ENCODE data around the gene TRIM41.

DNA sequence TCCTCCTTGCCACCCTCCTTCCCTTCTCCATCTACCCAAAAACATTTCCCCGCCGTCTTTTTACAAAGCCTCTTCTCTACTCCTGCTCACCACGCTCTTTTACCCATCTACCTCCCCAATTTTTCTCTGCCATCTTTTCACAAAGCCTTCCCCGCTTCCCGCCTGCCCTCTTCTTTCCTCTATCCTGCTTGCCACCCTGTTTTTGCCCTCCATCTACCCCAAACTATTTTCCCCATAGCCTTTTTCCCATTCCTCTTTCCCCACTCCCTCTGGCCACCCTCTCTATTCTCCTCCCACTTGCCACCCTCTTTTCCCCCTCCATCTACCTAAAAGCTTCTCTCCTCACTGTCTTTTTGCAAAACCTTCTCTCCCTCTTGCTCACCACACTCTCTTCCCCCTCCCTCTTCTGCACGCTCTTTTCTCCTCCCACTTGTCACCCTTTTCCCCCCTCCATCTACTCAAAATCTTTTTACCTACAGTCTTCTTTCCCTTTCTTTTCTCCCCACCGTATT is 57.2 kb downstream of the TRIM41 start:
- TF ChIP-seq, protein P1, sequence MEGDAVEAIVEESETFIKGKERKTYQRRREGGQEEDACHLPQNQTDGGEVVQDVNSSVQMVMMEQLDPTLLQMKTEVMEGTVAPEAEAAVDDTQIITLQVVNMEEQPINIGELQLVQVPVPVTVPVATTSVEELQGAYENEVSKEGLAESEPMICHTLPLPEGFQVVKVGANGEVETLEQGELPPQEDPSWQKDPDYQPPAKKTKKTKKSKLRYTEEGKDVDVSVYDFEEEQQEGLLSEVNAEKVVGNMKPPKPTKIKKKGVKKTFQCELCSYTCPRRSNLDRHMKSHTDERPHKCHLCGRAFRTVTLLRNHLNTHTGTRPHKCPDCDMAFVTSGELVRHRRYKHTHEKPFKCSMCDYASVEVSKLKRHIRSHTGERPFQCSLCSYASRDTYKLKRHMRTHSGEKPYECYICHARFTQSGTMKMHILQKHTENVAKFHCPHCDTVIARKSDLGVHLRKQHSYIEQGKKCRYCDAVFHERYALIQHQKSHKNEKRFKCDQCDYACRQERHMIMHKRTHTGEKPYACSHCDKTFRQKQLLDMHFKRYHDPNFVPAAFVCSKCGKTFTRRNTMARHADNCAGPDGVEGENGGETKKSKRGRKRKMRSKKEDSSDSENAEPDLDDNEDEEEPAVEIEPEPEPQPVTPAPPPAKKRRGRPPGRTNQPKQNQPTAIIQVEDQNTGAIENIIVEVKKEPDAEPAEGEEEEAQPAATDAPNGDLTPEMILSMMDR (IDR thresholded peaks at IDR 0.05), result no peak
- TF ChIP-seq POLR2AphosphoS5 (IDR thresholded peaks at IDR 0.05) (no peak), POLR2A (IDR thresholded peaks at IDR 0.05) (no peak), EP300 (IDR thresholded peaks at IDR 0.05; ENCODE audit: low read depth) (no peak)

All from transverse colon (tissue), 4 donors.